Cortex of kidney (tissue), 1 donor: ENCODE measurements around the gene FGF4.

ENCODE experiments used
- DNase-seq: peaks from one replicate; lab custom pipeline; 2025; lab: John Stamatoyannopoulos, UW

The FGF4 gene

GRCh38 chr11:69775163-69775755, at the start of gene FGF4:
FGF4 (minus strand) TSS chr11:69775341; CDS start chr11:69775084, 257 bp downstream.
- no peak for DNase-seq

GRCh38 chr11:69823641-69824265, 48.6 kb upstream of the FGF4 start:
- no peak for DNase-seq

GRCh38 chr11:69822676-69823494, 47.7 kb upstream of the FGF4 start:
- DNase-seq, result no peak

- DNase-seq, result no peak
These were observed 46.4 kb upstream of the FGF4 start for GRCh38 chr11:69821511-69822040.

GRCh38 chr11:69820441-69820840, 45.3 kb upstream of the FGF4 start:
- DNase-seq, result no peak

- DNase-seq, result no peak
These were observed 44.5 kb upstream of the FGF4 start for GRCh38 chr11:69819541-69820070.

GRCh38 chr11:69818603-69819441, 43.7 kb upstream of the FGF4 start, which contains the start of gene FGF3:
FGF3 (minus strand) TSS chr11:69819416; CDS start chr11:69818933, 483 bp downstream.
- DNase-seq, result no peak

- no peak for DNase-seq
These were observed 43.1 kb upstream of the FGF4 start for GRCh38 chr11:69818231-69818602.

- DNase-seq, result no peak
These were observed 42.4 kb upstream of the FGF4 start for GRCh38 chr11:69817265-69818230.

GRCh38 chr11:69816671-69817070, 41.5 kb upstream of the FGF4 start:
- DNase-seq, result no peak

GRCh38 chr11:69815973-69816372, 40.8 kb upstream of the FGF4 start:
- DNase-seq, result no peak

- DNase-seq, result no peak
These were observed 39.8 kb upstream of the FGF4 start for GRCh38 chr11:69814902-69815301.

- DNase-seq, result no peak
These were observed 39.3 kb upstream of the FGF4 start for GRCh38 chr11:69814411-69814810.

GRCh38 chr11:69813839-69814238, 38.7 kb upstream of the FGF4 start:
- DNase-seq, result no peak

- no peak for DNase-seq
These were observed 37.8 kb upstream of the FGF4 start for GRCh38 chr11:69812946-69813345.

- DNase-seq, result no peak
These were observed 37.1 kb upstream of the FGF4 start for GRCh38 chr11:69812256-69812655.

- DNase-seq, result no peak
These were observed 36.3 kb upstream of the FGF4 start for GRCh38 chr11:69811431-69811830.

- no peak for DNase-seq
These were observed 35.4 kb upstream of the FGF4 start for GRCh38 chr11:69810289-69811118.

GRCh38 chr11:69808667-69809086, 33.5 kb upstream of the FGF4 start:
- no peak for DNase-seq
